Endodermal cell (in vitro differentiated cells): ENCODE measurements around the gene AFTPH. TPM values are rescaled to one million over a fixed set of nuclear protein-coding genes. Genes with fewer than 3 reads are reported as not detected.
A peak's percentile ranks its signal among the peaks of the same experiment; 100 is the strongest.

ENCODE experiments used
- DNase-seq: peaks from one replicate; pipeline ENCODE4 v3.0.0-alpha.2; 2017
- H3K27ac ChIP-seq: 2 replicates; pipeline ENCODE4 v1.5.1; 2013; ENCODE audit warnings: mild to moderate bottlenecking, low read depth, low read length, moderate library complexity
- H3K27me3 ChIP-seq: 2 replicates; pipeline ENCODE4 v1.6.1; 2013; ENCODE audit warnings: mild to moderate bottlenecking, low read length, moderate library complexity; ENCODE audit not compliant: insufficient read depth, control insufficient read depth, poor library complexity, severe bottlenecking
- H3K36me3 ChIP-seq: 2 replicates; pipeline ENCODE4 v1.7.0; 2013; ENCODE audit warnings: mild to moderate bottlenecking, low read length, moderate library complexity; ENCODE audit not compliant: control insufficient read depth, insufficient read depth
- H3K4me1 ChIP-seq: one replicate; pipeline ENCODE4 v1.7.0; 2013; ENCODE audit warnings: low read length; ENCODE audit not compliant: control insufficient read depth, insufficient read depth
- H3K4me3 ChIP-seq: 2 replicates; pipeline ENCODE4 v1.5.1; 2013; ENCODE audit warnings: mild to moderate bottlenecking, low read length, moderate library complexity
- H3K9ac ChIP-seq: 2 replicates; pipeline ENCODE4 v1.6.1; 2013; ENCODE audit warnings: mild to moderate bottlenecking, low read length, moderate library complexity; ENCODE audit not compliant: poor library complexity, severe bottlenecking; ENCODE audit errors: extremely low read depth
- H3K9me3 ChIP-seq: 2 replicates; pipeline ENCODE4 v1.6.1; 2013; ENCODE audit warnings: mild to moderate bottlenecking, low read length, moderate library complexity; ENCODE audit not compliant: control insufficient read depth
- H3K27ac Mint-ChIP-seq: 2 replicates; pipeline ENCODE4 v1.8.0; 2020; ENCODE audit warnings: mixed read lengths
- H3K27me3 Mint-ChIP-seq: 2 replicates; pipeline ENCODE4 v1.8.0; 2021; ENCODE audit warnings: mild to moderate bottlenecking, mixed read lengths; ENCODE audit not compliant: insufficient read depth
- H3K36me3 Mint-ChIP-seq: 2 replicates; pipeline ENCODE4 v1.8.0; 2020; ENCODE audit warnings: low read depth, mixed read lengths
- H3K4me1 Mint-ChIP-seq: 2 replicates; pipeline ENCODE4 v1.8.0; 2020; ENCODE audit warnings: mixed read lengths
- H3K4me3 Mint-ChIP-seq: 2 replicates; pipeline ENCODE4 v1.8.0; 2020; ENCODE audit warnings: mild to moderate bottlenecking, moderate library complexity, mixed read lengths
- H3K9me3 Mint-ChIP-seq: 2 replicates; pipeline ENCODE4 v1.8.0; 2020; ENCODE audit warnings: mild to moderate bottlenecking, mixed read lengths
- WGBS, 2 experiments: methylation state at CpG; one replicate each; pipeline versions ENCODE4 v1.1.5 to v1.1.7; 2013; ENCODE audit warnings: missing lambda C conversion rate in 2 of 2, mixed read lengths in 1 of 2; ENCODE audit not compliant: insufficient coverage in 1 of 2, insufficient read length in 1 of 2; 5-methylcytosine and 5-hydroxymethylcytosine counted together
- total RNA-seq, 2 donors: library from RNA; stranded (reverse); fragmentation: NEBNext Ultra II Directional in 1 of 2; extraction: Animal tissue kit (Norgen Biotek cat#: 25700) in 1 of 2; gene quantifications; 2 replicates in 1 of 2; 3 replicates in 1 of 2; pipeline ENCODE4 v1.2.1, GENCODE V29; 2021
- TF ChIP-seq, protein P1 (sequence below): fragments of 200-600 bp; sonication (generic); conservative IDR thresholded peaks from 2 replicates; pipeline ENCODE4 v1.5.0; 2021; ENCODE audit warnings: antibody characterized with exemption, mild to moderate bottlenecking

AFTPH gene
- total RNA-seq, 2 donors from 2014 or later: 13.7 to 21.5 TPM

DNA sequence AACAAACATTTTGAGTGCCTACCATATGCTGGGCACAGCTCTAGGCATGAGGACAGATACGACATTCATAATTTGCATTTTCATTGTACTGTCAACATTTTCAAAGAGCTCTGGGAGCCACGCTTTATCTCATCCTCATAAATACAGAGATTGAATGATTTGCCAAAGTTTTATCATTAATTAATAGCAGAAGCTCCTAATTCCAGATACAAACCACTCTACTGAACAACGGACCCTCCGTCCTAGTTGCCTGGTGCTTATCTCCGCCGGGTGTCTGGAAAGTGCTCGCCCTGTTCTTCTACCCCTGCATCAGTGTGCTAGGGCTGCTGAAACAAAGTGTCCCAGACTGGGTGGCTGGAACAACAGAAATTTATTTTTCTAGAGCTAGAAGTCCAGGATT, 105.7 kb downstream of the AFTPH start:
- Histone ChIP-seq H3K9me3 (no peaks in the 10 kb centered on the region), H3K9ac (no peak overlapping the region), H3K27ac (no peak overlapping the region), H3K36me3 (peaks cover 38% of the 10 kb centered on the region), H3K4me3 (no peak overlapping the region), H3K27me3 (no peaks in the 10 kb centered on the region), H3K4me1 (peaks cover 6% of the 10 kb centered on the region)
- no peak for DNase-seq
- 90 to 97% methylated on average over 5 to 7 of the region's 7 CpGs for WGBS, 2 experiments
- H3K27me3 Mint-ChIP-seq: no peaks in the 10 kb centered on the region
- peaks cover 30% of the 10 kb centered on the region for H3K4me1 Mint-ChIP-seq
- no peaks in the 10 kb centered on the region for H3K9me3 Mint-ChIP-seq
- H3K27ac Mint-ChIP-seq: no peak overlapping the region
- TF ChIP-seq, protein P1, sequence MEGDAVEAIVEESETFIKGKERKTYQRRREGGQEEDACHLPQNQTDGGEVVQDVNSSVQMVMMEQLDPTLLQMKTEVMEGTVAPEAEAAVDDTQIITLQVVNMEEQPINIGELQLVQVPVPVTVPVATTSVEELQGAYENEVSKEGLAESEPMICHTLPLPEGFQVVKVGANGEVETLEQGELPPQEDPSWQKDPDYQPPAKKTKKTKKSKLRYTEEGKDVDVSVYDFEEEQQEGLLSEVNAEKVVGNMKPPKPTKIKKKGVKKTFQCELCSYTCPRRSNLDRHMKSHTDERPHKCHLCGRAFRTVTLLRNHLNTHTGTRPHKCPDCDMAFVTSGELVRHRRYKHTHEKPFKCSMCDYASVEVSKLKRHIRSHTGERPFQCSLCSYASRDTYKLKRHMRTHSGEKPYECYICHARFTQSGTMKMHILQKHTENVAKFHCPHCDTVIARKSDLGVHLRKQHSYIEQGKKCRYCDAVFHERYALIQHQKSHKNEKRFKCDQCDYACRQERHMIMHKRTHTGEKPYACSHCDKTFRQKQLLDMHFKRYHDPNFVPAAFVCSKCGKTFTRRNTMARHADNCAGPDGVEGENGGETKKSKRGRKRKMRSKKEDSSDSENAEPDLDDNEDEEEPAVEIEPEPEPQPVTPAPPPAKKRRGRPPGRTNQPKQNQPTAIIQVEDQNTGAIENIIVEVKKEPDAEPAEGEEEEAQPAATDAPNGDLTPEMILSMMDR: no peak
- peaks cover 16% of the 10 kb centered on the region for H3K36me3 Mint-ChIP-seq
- no peak overlapping the region for H3K4me3 Mint-ChIP-seq

- Mint-ChIP-seq H3K4me3 (no peak overlapping the region), H3K27ac (peak overlapping the region; percentile 13), H3K9me3 (no peaks in the 10 kb centered on the region), H3K4me1 (peaks cover 30% of the 10 kb centered on the region), H3K27me3 (no peaks in the 10 kb centered on the region), H3K36me3 (peaks cover 20% of the 10 kb centered on the region)
- H3K9ac ChIP-seq: no peak overlapping the region
- H3K4me3 ChIP-seq: no peak overlapping the region
- no peaks in the 10 kb centered on the region for H3K27me3 ChIP-seq
- H3K4me1 ChIP-seq: peaks cover 6% of the 10 kb centered on the region
- H3K36me3 ChIP-seq: peaks cover 46% of the 10 kb centered on the region
- no peaks in the 10 kb centered on the region for H3K9me3 ChIP-seq
- peak; percentile 44 for DNase-seq
- no peak overlapping the region for H3K27ac ChIP-seq
- TF ChIP-seq, protein P1: no peak
- 95 to 98% methylated on average over 10 of the region's 10 CpGs for WGBS, 2 experiments
Observed at GRCh38 chr2:64630752-64631151, 106.6 kb downstream of the AFTPH start.

DNA sequence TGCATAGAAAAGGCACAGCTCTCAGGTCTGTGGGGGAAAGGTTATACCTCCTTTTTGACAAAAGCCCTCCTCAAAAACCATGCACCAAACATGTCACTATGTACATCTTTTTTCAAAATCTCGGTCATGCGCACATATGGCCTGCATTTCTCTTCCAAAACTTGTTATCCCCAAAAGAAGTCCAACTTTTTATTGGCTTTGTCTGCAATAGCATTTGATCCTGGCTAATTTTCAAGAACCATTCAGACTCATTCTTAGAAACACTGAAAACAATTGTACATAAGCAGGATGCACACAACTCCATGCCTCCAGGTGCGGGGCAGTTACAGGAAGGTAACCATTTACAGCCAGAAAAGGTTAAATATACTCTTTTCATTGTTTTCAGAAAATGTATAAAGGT, 107.6 kb downstream of the AFTPH start:
- H3K9me3 Mint-ChIP-seq: no peaks in the 10 kb centered on the region

More for the DNA sequence above, 107.6 kb downstream of the AFTPH start:
- H3K36me3 Mint-ChIP-seq: peaks cover 30% of the 10 kb centered on the region
- H3K4me1 Mint-ChIP-seq: peaks cover 30% of the 10 kb centered on the region
- Histone ChIP-seq H3K36me3 (peaks cover 57% of the 10 kb centered on the region), H3K9me3 (no peaks in the 10 kb centered on the region), H3K27me3 (no peaks in the 10 kb centered on the region), H3K4me3 (no peak overlapping the region), H3K27ac (no peak overlapping the region), H3K4me1 (peaks cover 6% of the 10 kb centered on the region), H3K9ac (no peak overlapping the region)
- H3K4me3 Mint-ChIP-seq: no peak overlapping the region
- H3K27ac Mint-ChIP-seq: no peak overlapping the region
- TF ChIP-seq, protein P1: no peak
- no peaks in the 10 kb centered on the region for H3K27me3 Mint-ChIP-seq
- DNase-seq: no peak
- WGBS, 2 experiments: 97% methylated on average over 2 to 3 of the region's 3 CpGs
